Measurements from ENCODE around the gene NUP188.
"Not testable (repeated sequence)": the region's sequence is repeated elsewhere in the genome, so short reads cannot be mapped to it uniquely, and the experiment has no call there.

NUP188 gene

DNA sequence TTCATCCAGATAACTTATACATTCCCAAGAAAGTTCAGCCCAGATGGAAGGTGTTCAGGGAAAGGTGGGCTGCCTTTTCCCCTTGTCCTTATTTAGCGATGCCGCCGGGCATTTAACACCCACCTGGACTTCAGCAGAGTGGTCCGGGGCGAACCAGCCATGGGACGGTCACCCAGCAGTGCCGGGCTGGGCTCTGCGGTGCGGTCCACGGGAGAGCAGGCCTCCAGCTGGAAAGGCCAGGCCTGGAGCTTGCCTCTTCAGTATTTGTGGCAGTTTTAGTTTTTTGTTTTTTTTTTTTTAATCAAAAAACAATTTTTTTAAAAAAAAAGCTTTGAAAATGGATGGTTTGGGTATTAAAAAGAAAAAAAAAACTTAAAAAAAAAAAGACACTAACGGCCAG, 30.8 kb upstream of the NUP188 start:
- no peak for DNase-seq (ENCODE audit: low read depth)

GRCh38 chr9:128917151-128917849, 30.2 kb upstream of the NUP188 start:
- peak; percentile 77 for DNase-seq (ENCODE audit: low read depth)

DNA sequence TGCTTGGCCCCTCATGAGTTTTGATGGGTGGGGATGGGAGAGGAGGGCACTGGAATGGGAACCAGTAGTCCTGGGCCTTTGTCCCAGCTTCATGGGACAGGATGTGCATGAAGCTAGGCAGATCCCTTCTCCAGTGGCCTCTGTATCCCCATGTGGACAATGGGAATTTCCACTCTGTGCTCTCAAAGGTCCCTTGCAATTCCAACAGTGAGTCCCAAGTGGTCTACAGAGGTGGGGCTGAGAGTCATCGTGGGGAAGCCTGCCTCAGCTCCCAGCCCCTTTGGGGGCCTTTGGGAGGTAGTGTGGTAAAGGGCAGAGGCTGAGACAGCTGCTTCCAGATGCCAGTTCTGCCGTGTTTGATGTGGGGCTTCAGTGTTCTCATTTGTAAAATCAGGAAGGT, 28.6 kb upstream of the NUP188 start:
- no peak for DNase-seq (ENCODE audit: low read depth)

DNA sequence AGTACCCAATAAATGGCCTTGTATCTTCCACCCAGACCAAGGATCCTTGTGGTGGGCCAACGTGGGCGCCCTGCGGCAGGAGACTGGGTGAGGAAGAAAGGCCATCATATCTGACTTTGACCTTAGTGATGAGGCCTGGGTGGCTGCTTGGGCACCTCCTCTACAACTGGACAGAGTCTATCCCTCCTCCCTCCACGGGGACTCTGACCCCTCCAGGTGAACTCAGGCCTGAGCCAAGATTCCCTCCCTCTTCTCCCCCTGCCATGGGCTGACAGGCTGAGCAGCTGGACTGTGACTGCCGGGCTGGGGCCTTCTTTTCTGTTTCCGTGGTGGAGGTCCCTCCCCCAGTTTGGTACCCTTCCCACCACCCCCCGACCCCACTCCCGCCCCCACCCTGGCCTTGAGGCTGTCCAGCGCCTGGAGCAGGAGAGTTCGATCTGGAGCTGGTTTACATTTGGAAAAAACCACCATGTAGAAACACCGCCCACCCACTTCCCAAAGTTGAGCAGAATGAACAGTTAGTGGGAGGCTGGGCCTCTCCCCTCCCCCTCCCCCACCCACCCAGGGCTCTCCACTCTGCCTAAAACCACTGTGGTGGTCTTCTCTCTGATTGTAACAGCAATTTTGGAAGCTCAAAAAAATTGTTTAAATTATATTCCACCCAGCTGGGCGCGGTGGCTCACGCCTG, 28.0 kb upstream of the NUP188 start:
- no peak for DNase-seq (ENCODE audit: low read depth)

GRCh38 chr9:128920381-128921058, 27.0 kb upstream of the NUP188 start, which contains the start of gene PHYHD1:
Gene PHYHD1, plus strand, starts transcription at chr9:128920982. Its CDS starts 1,342 bp downstream, at chr9:128922324.
- peak; percentile 61 for DNase-seq (ENCODE audit: low read depth)

- DNase-seq (ENCODE audit: low read depth) = no peak
These were observed 25.4 kb upstream of the NUP188 start for GRCh38 chr9:128921881-128922763.

- DNase-seq (ENCODE audit: low read depth) = no peak
These were observed 24.0 kb upstream of the NUP188 start for GRCh38 chr9:128923493-128923883.

DNA sequence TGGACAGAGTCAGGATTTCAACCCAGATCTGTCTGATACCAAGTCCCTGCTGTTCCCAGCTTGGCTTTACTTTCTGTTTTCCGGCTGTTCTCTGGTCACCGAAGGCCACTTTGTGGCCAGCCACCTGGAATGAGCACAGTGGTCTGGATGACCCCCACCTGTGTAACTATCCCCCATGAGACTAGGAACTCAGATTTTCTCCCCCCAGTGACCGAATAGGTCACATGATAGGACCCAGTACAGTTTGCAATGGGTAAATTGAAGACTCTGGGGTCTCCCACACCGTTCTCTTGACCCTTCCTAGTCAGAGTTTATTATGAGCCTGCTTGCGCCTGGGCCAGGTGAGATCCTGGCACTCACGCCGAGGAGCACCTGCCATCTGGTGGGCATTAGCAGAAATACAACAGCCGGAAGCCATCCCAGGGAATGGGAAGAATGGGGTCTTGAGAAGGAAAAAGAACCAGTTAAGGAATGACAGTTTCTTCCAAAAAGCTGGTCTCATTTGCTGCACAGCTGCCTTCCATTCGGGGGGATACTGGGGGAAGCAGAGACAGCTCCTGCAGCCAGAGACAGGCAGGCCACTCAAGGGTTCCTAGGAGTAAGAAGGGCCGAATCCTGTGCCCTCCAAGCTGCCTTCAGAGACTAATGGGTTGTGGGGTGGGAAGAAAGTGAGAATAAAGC, 19.6 kb upstream of the NUP188 start:
- no peak for DNase-seq (ENCODE audit: low read depth)

DNA sequence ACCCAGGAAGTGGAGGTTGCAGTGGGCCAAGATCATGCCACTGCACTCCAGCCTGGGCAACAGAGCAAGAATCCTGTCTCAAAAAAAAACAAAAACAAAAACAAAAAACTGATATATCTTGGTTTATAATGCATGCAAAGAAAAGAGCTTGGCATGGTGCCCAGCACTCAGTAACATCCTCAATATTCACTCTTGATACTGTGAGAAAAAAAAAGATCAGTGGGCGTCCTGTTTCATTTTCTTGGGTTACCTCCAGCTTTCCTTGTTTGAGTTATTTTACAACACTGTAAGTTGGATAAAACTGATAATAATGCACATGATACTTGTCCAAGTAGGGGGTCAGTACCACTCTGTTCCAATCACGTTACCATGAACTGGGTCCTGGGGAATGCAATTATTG, 18.9 kb upstream of the NUP188 start:
- DNase-seq (ENCODE audit: low read depth) = no peak

- DNase-seq (ENCODE audit: low read depth) = no peak
These were observed 17.9 kb upstream of the NUP188 start for GRCh38 chr9:128929560-128929959.

- no peak for DNase-seq (ENCODE audit: low read depth)
These were observed 13.8 kb upstream of the NUP188 start for GRCh38 chr9:128933731-128934130.

DNA sequence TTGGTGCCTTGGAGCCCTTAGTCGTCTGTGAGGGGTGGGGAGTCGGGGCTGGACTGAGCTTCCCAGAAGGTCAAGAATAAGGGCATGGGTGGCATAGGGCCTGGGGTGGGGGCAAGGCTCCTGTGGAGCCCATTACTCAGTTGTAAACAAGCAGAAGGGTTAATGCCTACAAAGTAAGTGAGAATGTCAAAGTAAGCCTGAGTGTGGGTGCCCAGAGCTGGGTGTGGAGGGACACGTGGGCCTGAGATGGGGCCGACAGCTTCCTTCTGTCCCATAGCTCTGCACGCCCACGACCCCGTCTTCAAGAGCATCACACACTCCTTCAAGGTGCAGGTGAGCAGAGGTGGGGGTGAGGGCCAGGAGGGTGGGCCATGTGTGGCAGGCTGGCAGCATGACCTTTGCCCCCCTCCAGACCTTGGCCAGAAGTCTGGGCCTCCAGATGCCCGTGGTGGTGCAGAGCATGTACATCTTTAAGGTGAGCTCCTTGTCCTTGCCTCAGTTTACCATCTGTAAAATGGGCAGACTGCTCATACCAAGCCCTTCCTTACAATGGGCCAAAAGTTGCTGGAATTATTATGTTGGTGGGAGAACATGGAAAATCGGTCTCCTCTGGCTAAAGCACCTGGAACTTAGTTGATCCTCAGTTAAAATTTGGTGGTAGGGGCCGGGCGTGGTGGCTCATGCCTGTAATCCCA, 11.2 kb upstream of the NUP188 start:
- DNase-seq (ENCODE audit: low read depth) = no peak

DNA sequence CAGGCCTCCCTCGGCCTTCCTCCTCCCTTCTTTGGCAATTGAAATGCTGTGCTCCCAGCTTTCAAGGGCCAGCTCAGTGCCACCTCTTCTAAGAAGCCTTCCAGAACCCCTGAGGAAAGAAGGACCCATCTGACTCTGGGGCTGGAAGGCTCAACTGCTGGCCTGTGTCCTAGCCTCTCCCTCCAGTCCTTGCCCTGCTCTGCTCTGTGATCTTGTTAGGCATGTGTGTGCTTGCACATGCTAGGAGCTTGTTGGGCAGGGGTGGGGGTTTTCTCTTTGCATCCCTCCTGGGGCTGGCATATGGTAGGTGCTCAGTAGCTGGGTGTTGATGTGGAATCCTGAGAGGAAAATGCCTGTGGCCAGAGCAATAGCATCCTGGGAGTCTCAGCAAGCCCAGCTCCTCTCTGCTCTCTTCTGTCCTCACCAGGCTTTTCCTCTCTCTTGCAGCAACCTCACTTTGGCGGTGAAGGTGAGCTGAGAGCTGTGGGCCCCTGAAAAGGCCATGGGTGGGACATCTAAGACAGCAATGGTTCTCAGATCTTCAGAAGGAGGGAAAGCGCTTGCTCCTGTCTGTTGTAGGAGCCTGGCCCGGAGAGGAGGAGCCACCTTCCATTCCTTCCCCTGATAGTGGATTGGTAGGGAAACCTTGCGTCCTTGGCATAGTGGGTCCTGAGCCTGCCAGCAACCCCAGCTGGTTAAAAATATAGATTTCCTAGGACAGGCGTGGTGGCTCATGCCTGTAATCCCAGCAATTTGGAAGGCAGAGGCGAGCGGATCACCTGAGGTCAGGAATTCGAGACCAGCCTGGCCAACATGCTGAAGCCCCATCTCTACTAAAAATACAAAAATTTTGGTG, 10.0 kb upstream of the NUP188 start:
- DNase-seq (ENCODE audit: low read depth) = no peak

DNA sequence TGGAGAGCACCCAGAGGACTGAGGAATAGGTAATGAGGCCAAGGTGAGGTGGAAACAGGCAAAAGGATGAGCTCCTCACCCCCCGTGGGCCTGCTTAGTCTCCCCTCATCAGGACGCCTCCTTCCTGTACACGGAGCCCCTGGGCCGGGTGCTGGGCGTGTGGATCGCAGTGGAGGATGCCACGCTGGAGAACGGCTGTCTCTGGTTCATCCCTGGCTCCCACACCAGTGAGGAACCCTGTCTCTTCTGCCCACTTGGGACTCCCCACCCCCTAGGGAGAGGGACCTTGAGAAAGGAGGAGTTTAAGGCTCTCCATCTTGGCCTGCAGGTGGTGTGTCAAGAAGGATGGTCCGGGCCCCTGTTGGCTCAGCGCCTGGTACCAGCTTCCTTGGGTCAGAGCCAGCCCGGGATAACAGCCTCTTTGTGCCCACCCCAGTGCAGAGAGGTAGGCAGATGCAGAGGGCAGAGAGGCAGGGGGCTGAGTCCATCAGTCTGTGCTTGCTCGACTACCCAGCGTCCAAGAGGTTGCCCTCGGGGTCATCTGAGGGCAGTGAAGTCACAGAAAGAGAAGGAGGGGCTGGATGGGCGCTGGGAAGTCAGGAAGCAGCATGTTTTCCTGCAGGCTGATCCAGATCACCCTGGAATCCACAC, 7.1 kb upstream of the NUP188 start:
- no peak for DNase-seq (ENCODE audit: low read depth)

DNA sequence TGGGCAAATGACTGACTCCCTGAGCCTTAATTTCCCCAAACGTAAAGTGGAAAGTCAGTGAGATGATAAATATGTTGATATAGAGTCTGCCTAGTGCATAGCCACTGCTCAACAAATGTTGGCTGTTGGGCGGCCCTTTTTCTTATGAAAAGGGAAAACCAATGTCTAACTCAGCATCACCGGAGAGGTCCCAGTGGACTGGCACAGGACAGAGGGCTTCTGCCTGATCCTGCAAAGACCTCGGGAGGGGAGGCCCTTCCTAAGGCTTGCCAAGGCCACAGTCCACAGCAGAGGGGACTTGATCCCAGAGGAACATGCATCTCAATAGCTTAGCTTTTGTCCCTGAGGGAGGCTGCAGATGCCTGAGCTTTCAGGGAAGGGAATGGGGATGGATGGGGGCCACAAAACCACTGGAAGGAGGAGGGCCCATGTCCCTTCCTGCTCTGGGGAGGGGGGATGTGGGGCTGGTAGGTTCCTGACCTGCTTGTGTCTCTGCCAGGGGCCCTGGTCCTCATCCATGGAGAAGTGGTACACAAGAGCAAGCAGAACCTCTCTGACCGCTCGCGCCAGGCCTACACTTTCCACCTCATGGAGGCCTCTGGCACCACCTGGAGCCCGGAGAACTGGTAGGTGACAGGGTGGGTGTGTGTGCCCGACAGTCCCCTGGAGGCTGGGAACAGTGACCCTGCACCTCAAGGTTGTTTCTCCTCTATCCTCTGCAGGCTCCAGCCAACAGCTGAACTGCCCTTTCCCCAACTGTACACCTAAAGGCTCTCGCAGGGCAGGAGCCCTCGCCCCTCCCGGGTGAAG, 6.3 kb upstream of the NUP188 start:
- no peak for DNase-seq (ENCODE audit: low read depth)

GRCh38 chr9:128943832-128944620, 3.5 kb upstream of the NUP188 start:
- no peak for DNase-seq (ENCODE audit: low read depth)

- DNase-seq (ENCODE audit: low read depth) = not testable (repeated sequence)
These were observed 2.5 kb upstream of the NUP188 start for GRCh38 chr9:128944966-128945365.
